Caco-2 (cell line): Measurements from ENCODE around the gene JAG2. TPM values are rescaled to one million over a fixed set of nuclear protein-coding genes. Genes with fewer than 3 reads are reported as not detected.

Experiments
- BruUV-seq: library from RNA; stranded (reverse); fragments of 400-500 nt; replicated peaks from 2 replicates; lab custom pipeline; 2021; lab: Mats Ljungman, UMichigan
- CTCF ChIA-PET: fragments of 300-600 bp; sonication (Branson Sonifier 250); formaldehyde crosslinking; loops from one replicate; lab custom pipeline; 2022; ENCODE audit warnings: antibody characterized with exemption; lab: Charles Lee
- POLR2A ChIA-PET: fragments of 300-600 bp; sonication (Branson Sonifier 250); formaldehyde crosslinking; loops from one replicate; lab custom pipeline; 2022; ENCODE audit warnings: antibody characterized with exemption; lab: Charles Lee
- DNase-seq, 2 experiments: peaks; one replicate each; pipeline versions ENCODE4 v3.0.0 to v3.0.0-alpha.2; 2020 to 2022
- H3K27me3 ChIP-seq: replicated peaks from 2 replicates; pipeline ENCODE4 v1.6.0; 2011; ENCODE audit warnings: low read length; ENCODE audit not compliant: control insufficient read depth, insufficient read depth
- H3K36me3 ChIP-seq: 2 replicates; pipeline ENCODE4 v1.5.1; 2011; ENCODE audit warnings: low read length; ENCODE audit not compliant: control insufficient read depth, insufficient read depth
- H3K4me1 ChIP-seq: fragments of 250-450 bp; sonication (Bioruptor Pico); 2 replicates; pipeline ENCODE4 v1.5.1; 2020; ENCODE audit warnings: mild to moderate bottlenecking
- H3K4me3 ChIP-seq: 2 replicates; pipeline ENCODE4 v1.5.1; 2011; ENCODE audit warnings: low read depth, mild to moderate bottlenecking, control low read depth, low read length
- H3K9me3 ChIP-seq: fragments of 250-450 bp; sonication (Bioruptor Pico); 2 replicates; pipeline ENCODE4 v1.5.1; 2020; ENCODE audit warnings: mild to moderate bottlenecking, moderate library complexity
- H3K27ac Mint-ChIP-seq: one replicate; pipeline ENCODE4 v1.8.0; 2022; ENCODE audit warnings: mixed read lengths; ENCODE audit not compliant: unreplicated experiment
- H3K27me3 Mint-ChIP-seq: one replicate; pipeline ENCODE4 v1.8.0; 2022; ENCODE audit warnings: mixed read lengths; ENCODE audit not compliant: insufficient read depth, unreplicated experiment
- H3K36me3 Mint-ChIP-seq: one replicate; pipeline ENCODE4 v1.8.0; 2022; ENCODE audit warnings: mild to moderate bottlenecking, mixed read lengths; ENCODE audit not compliant: insufficient read depth, unreplicated experiment
- H3K4me1 Mint-ChIP-seq: one replicate; pipeline ENCODE4 v1.8.0; 2022; ENCODE audit warnings: low read depth, mixed read lengths; ENCODE audit not compliant: unreplicated experiment
- H3K4me3 Mint-ChIP-seq: one replicate; pipeline ENCODE4 v1.8.0; 2022; ENCODE audit warnings: mild to moderate bottlenecking, moderate library complexity, mixed read lengths; ENCODE audit not compliant: unreplicated experiment
- H3K9me3 Mint-ChIP-seq: one replicate; pipeline ENCODE4 v1.8.0; 2022; ENCODE audit warnings: mixed read lengths; ENCODE audit not compliant: unreplicated experiment
- CTCF ChIP-seq, 2 experiments: fragments of 200-600 bp in 1 of 2; IDR thresholded peaks; 1 replicate in 1 of 2; 2 replicates in 1 of 2; pipeline versions ENCODE4 v1.5.1 to v1.8.0; 2011 to 2022; ENCODE audit warnings: antibody characterized with exemption in 1 of 2, control low read depth in 1 of 2, inconsistent platforms in 1 of 2, low read depth in 1 of 2, low read length in 1 of 2, mild to moderate bottlenecking in 1 of 2, moderate library complexity in 1 of 2; ENCODE audit not compliant: insufficient read depth in 1 of 2, severe bottlenecking in 1 of 2, unreplicated experiment in 1 of 2
- intact Hi-C: fragments of 100-400 bp; cut with micrococcal nuclease; formaldehyde crosslinking; loops from one replicate; pipeline ENCODE4 v1.10.0; 2022; ENCODE audit not compliant: unreplicated experiment
- total RNA-seq: library from RNA; stranded (reverse); gene quantifications from 2 replicates; pipeline ENCODE4 v1.2.3, GENCODE V29; 2022

JAG2 gene
- total RNA-seq, 1 experiment from 2014 or later: 43.0 TPM

GRCh38 chr14:105181549-105182295 lies 13.1 kb upstream of the JAG2 start:
- H3K27me3 ChIP-seq: no peaks in the 10 kb centered on the region
- H3K4me1 ChIP-seq: peaks cover 9% of the 10 kb centered on the region; the same call in 1 of the 2 replicates
- Mint-ChIP-seq H3K27me3 (peaks cover 3% of the 10 kb centered on the region), H3K27ac (no peak overlapping the region), H3K36me3 (no peaks in the 10 kb centered on the region), H3K9me3 (no peaks in the 10 kb centered on the region), H3K4me3 (peak overlapping the region; percentile 78), H3K4me1 (no peaks in the 10 kb centered on the region)
- no peaks in the 10 kb centered on the region; the same call in 1 of the 2 replicates for H3K36me3 ChIP-seq
- ChIA-PET POLR2A (interaction anchor here (0.7 kb wide), 1 partner anchor 12 kb away, joined by 9 read pairs; no protein-coding TSS in a partner anchor), CTCF (interaction anchor here (0.7 to 1.9 kb wide), 4 partner anchors 12 to 119 kb away, joined by 3 to 7 read pairs (median 5); partner anchors contain the start of gene BRF1)
- peak overlapping the region; percentile 49 for H3K4me3 ChIP-seq
- DNase-seq: no peak
- no peak for TF ChIP-seq CTCF (IDR thresholded peaks at IDR 0.05; ENCODE audit: insufficient read depth in 1 of 2, low read depth in 1 of 2, low read length in 1 of 2, severe bottlenecking in 1 of 2, unreplicated experiment in 1 of 2)
- H3K9me3 ChIP-seq: no peaks in the 10 kb centered on the region
- intact Hi-C loops: no loop called here
- no TSS peak for BruUV-seq

GRCh38 chr14:105180592-105181548 lies 12.3 kb upstream of the JAG2 start, which contains the start of gene NUDT14:
Gene NUDT14, minus strand, starts transcription at chr14:105181312. Its CDS starts 103 bp downstream, at chr14:105181209.
- Histone ChIP-seq H3K9me3 (no peaks in the 10 kb centered on the region), H3K4me1 (peaks cover 9% of the 10 kb centered on the region; the same call in 1 of the 2 replicates), H3K27me3 (no peaks in the 10 kb centered on the region), H3K36me3 (no peaks in the 10 kb centered on the region; the same call in 1 of the 2 replicates), H3K4me3 (peak within 1 kb of the TSS; percentile 49)
- no peaks in the 10 kb centered on the region for H3K4me1 Mint-ChIP-seq
- no peaks in the 10 kb centered on the region for H3K36me3 Mint-ChIP-seq
- peak within 1 kb of the TSS; percentile 78 for H3K4me3 Mint-ChIP-seq
- intact Hi-C loops: no loop called here
- no peak for TF ChIP-seq CTCF (IDR thresholded peaks at IDR 0.05; ENCODE audit: insufficient read depth in 1 of 2, low read depth in 1 of 2, low read length in 1 of 2, severe bottlenecking in 1 of 2, unreplicated experiment in 1 of 2)
- no peak within 1 kb of the TSS for H3K27ac Mint-ChIP-seq
- POLR2A ChIA-PET: interaction anchor here (0.7 kb wide), 2 partner anchors 11 to 70 kb away, joined by 4 to 9 read pairs; no protein-coding TSS in a partner anchor
- no TSS peak for BruUV-seq
- H3K27me3 Mint-ChIP-seq: peaks cover 3% of the 10 kb centered on the region
- CTCF ChIA-PET: interaction anchor here (0.5 to 1.9 kb wide), 6 partner anchors 8 to 120 kb away, joined by 3 to 7 read pairs (median 4); partner anchors contain the start of gene BRF1
- H3K9me3 Mint-ChIP-seq: no peaks in the 10 kb centered on the region
- DNase-seq: peak; percentile 88

GRCh38 chr14:105179191-105179590 lies 10.6 kb upstream of the JAG2 start:
- DNase-seq: no peak
- Histone ChIP-seq H3K27me3 (no peaks in the 10 kb centered on the region), H3K4me3 (no peak overlapping the region), H3K9me3 (no peaks in the 10 kb centered on the region), H3K4me1 (peaks cover 9% of the 10 kb centered on the region; the same call in 1 of the 2 replicates), H3K36me3 (no peaks in the 10 kb centered on the region; the same call in 1 of the 2 replicates)
- no peaks in the 10 kb centered on the region for H3K36me3 Mint-ChIP-seq
- peaks cover 3% of the 10 kb centered on the region for H3K27me3 Mint-ChIP-seq
- no peaks in the 10 kb centered on the region for H3K9me3 Mint-ChIP-seq
- POLR2A ChIA-PET: no interaction called here
- no peaks in the 10 kb centered on the region for H3K4me1 Mint-ChIP-seq
- intact Hi-C loops: no loop called here
- TF ChIP-seq CTCF (IDR thresholded peaks at IDR 0.05; ENCODE audit: insufficient read depth in 1 of 2, low read depth in 1 of 2, low read length in 1 of 2, severe bottlenecking in 1 of 2, unreplicated experiment in 1 of 2): no peak
- CTCF ChIA-PET: no interaction called here
- no TSS peak for BruUV-seq
- H3K4me3 Mint-ChIP-seq: no peak overlapping the region
- no peak overlapping the region for H3K27ac Mint-ChIP-seq
